GM06990 (cell line): ENCODE results near the gene SCRN2.

ENCODE experiments used
- DNase-seq: peaks from one replicate; pipeline ENCODE4 v3.0.0-alpha.2; 2011; ENCODE audit not compliant: insufficient read length; ENCODE audit errors: extremely low read depth
- H3K27me3 ChIP-seq: replicated peaks from 2 replicates; pipeline ENCODE4 v1.6.0; 2011; ENCODE audit warnings: low read length; ENCODE audit not compliant: control insufficient read depth, insufficient read depth
- H3K36me3 ChIP-seq: 2 replicates; pipeline ENCODE4 v1.5.1; 2011; ENCODE audit warnings: low read length; ENCODE audit not compliant: control insufficient read depth, insufficient read depth
- H3K4me3 ChIP-seq: replicated peaks from 2 replicates; pipeline ENCODE4 v1.5.1; 2011; ENCODE audit warnings: low read depth, mild to moderate bottlenecking, control low read depth, low read length
- TF ChIP-seq, protein P1 (sequence below): IDR thresholded peaks from 2 replicates; pipeline ENCODE4 v1.5.1; 2011; ENCODE audit warnings: low read length, control low read depth, mild to moderate bottlenecking, inconsistent platforms; ENCODE audit not compliant: insufficient read depth, poor library complexity, severe bottlenecking

SCRN2 gene

DNA sequence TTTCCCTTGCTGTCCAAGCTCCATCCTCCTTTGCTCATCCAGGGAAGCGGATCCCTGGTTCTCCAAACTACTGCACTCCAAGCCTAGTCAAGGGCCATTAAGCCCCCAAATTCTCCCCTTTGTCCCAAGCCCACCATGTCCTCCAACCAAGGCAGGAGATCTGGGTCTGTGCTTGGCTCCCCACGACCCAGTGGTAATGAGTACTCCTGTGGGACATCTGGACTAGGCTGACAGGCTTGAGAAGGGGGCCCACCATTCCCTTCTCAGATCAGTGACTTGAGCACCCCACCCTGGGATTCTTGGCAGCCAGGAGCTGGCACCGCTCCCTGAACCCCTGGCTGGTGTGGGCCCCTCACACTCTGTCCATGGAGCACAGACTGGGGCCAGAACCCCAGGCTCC lies 36.6 kb downstream of the SCRN2 start:
- Histone ChIP-seq H3K27me3 (no peaks in the 10 kb centered on the region), H3K4me3 (no peak overlapping the region), H3K36me3 (peaks cover 11% of the 10 kb centered on the region)
- TF ChIP-seq, protein P1, sequence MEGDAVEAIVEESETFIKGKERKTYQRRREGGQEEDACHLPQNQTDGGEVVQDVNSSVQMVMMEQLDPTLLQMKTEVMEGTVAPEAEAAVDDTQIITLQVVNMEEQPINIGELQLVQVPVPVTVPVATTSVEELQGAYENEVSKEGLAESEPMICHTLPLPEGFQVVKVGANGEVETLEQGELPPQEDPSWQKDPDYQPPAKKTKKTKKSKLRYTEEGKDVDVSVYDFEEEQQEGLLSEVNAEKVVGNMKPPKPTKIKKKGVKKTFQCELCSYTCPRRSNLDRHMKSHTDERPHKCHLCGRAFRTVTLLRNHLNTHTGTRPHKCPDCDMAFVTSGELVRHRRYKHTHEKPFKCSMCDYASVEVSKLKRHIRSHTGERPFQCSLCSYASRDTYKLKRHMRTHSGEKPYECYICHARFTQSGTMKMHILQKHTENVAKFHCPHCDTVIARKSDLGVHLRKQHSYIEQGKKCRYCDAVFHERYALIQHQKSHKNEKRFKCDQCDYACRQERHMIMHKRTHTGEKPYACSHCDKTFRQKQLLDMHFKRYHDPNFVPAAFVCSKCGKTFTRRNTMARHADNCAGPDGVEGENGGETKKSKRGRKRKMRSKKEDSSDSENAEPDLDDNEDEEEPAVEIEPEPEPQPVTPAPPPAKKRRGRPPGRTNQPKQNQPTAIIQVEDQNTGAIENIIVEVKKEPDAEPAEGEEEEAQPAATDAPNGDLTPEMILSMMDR, result no peak
- no peak for DNase-seq

- TF ChIP-seq, protein P1, result no peak
- H3K27me3 ChIP-seq, result no peaks in the 10 kb centered on the region
- H3K4me3 ChIP-seq, result no peak overlapping the region
- H3K36me3 ChIP-seq, result peaks cover 5% of the 10 kb centered on the region
- DNase-seq, result no peak
These were observed 37.3 kb downstream of the SCRN2 start for GRCh38 chr17:47803751-47804150.

GRCh38 chr17:47803201-47803600 lies 37.9 kb downstream of the SCRN2 start:
- no peak for DNase-seq
- peaks cover 2% of the 10 kb centered on the region for H3K36me3 ChIP-seq
- H3K27me3 ChIP-seq, result no peaks in the 10 kb centered on the region
- no peak overlapping the region for H3K4me3 ChIP-seq
- TF ChIP-seq, protein P1, result no peak

GRCh38 chr17:47802341-47803022 lies 38.6 kb downstream of the SCRN2 start:
- Histone ChIP-seq H3K27me3 (no peaks in the 10 kb centered on the region), H3K4me3 (no peak overlapping the region), H3K36me3 (no peaks in the 10 kb centered on the region; the same call in 1 of the 2 replicates)
- DNase-seq, result no peak
- TF ChIP-seq, protein P1, result peak; percentile 80

GRCh38 chr17:47801906-47802305 lies 39.2 kb downstream of the SCRN2 start:
- H3K36me3 ChIP-seq, result no peaks in the 10 kb centered on the region
- no peak for DNase-seq
- TF ChIP-seq, protein P1, result no peak

More at GRCh38 chr17:47801906-47802305, 39.2 kb downstream of the SCRN2 start:
- Histone ChIP-seq H3K27me3 (no peaks in the 10 kb centered on the region), H3K4me3 (no peak overlapping the region)
